HCT116 (cell line): Measurements from ENCODE around the gene CD68. TPM values are rescaled to one million over a fixed set of nuclear protein-coding genes. Genes with fewer than 3 reads are reported as not detected.

Source experiments
- ELF1 ChIP-seq: IDR thresholded peaks from 2 replicates; pipeline ENCODE4 v1.6.1; 2012; ENCODE audit warnings: low read depth, borderline replicate concordance
- EZH2 ChIP-seq: fragments of 200-600 bp; sonication (generic); IDR thresholded peaks from 2 replicates; pipeline ENCODE4 v1.6.1; 2017; ENCODE audit warnings: antibody characterized with exemption, mixed run types
- EZH2phosphoT487 ChIP-seq: fragments of 200-600 bp; IDR thresholded peaks from 2 replicates; pipeline ENCODE4 v1.6.1; 2018; ENCODE audit warnings: antibody characterized with exemption, borderline replicate concordance
- JUND ChIP-seq: IDR thresholded peaks from 2 replicates; pipeline ENCODE4 v1.6.1; 2012
- POLR2A ChIP-seq: IDR thresholded peaks from 2 replicates; pipeline ENCODE4 v1.7.0; 2011; ENCODE audit warnings: borderline replicate concordance; ENCODE audit not compliant: insufficient read depth, insufficient read length; ENCODE audit errors: extremely low read depth
- SRF ChIP-seq: IDR thresholded peaks from 2 replicates; pipeline ENCODE4 v1.6.1; 2012; ENCODE audit warnings: low read depth
- YY1 ChIP-seq: IDR thresholded peaks from 2 replicates; pipeline ENCODE4 v1.6.1; 2011; ENCODE audit warnings: low read length, low read depth, moderate library complexity, mild to moderate bottlenecking; ENCODE audit not compliant: insufficient replicate concordance; ENCODE audit errors: extremely low read depth
- total RNA-seq: library from RNA; stranded (reverse); gene quantifications from one replicate; pipeline ENCODE4 v1.2.1, GENCODE V29; 2021; ENCODE audit not compliant: unreplicated experiment
- TF ChIP-seq, protein P1 (sequence below): IDR thresholded peaks from 2 replicates; pipeline ENCODE4 v1.6.1; 2012; ENCODE audit warnings: low read depth
- TF ChIP-seq, protein P2 (sequence below): IDR thresholded peaks from 2 replicates; pipeline ENCODE4 v1.6.1; 2011; ENCODE audit warnings: mild to moderate bottlenecking, low read length, moderate library complexity; ENCODE audit not compliant: insufficient replicate concordance; ENCODE audit errors: extremely low read depth

CD68 gene
- total RNA-seq, 1 experiment from 2014 or later, result 7.0 TPM

DNA sequence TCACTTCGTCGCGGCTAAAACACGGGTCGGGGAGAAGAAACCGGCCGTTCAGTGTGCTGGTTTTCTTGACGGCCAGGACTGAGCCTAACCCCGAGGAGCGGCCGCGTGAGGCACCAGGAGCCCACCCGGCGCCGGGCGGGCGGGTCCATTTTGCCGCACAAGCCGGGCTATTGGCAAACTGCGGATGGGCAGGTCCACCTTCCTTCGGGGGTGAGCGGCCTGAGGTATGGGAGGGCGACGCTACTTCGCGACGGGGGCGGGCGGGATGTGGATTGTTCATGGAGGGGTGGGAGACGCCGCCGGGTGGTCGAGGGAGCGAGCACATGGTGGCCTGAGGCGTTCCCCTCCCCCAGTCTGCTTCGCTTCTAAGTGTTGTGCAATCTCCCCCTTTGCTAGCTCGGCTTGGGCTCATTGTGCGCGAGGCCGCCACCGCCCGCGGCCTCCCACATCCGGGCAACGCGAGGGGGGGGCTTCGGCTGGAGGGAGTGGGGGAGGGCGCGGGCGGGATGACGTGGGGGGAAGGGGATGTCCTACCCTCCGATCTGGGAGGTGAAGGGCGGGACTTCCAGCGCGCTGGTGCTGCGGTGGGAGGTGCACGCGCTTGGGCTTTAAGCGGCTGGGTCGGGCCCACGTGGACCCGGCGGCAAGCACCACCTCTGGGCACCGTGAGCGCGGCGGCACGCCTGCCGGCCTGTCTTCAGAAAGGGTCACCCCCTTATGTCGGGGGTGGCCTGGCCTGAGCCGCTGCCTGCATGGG, 5.9 kb upstream of the CD68 start (continued):
- TF ChIP-seq, protein P1, sequence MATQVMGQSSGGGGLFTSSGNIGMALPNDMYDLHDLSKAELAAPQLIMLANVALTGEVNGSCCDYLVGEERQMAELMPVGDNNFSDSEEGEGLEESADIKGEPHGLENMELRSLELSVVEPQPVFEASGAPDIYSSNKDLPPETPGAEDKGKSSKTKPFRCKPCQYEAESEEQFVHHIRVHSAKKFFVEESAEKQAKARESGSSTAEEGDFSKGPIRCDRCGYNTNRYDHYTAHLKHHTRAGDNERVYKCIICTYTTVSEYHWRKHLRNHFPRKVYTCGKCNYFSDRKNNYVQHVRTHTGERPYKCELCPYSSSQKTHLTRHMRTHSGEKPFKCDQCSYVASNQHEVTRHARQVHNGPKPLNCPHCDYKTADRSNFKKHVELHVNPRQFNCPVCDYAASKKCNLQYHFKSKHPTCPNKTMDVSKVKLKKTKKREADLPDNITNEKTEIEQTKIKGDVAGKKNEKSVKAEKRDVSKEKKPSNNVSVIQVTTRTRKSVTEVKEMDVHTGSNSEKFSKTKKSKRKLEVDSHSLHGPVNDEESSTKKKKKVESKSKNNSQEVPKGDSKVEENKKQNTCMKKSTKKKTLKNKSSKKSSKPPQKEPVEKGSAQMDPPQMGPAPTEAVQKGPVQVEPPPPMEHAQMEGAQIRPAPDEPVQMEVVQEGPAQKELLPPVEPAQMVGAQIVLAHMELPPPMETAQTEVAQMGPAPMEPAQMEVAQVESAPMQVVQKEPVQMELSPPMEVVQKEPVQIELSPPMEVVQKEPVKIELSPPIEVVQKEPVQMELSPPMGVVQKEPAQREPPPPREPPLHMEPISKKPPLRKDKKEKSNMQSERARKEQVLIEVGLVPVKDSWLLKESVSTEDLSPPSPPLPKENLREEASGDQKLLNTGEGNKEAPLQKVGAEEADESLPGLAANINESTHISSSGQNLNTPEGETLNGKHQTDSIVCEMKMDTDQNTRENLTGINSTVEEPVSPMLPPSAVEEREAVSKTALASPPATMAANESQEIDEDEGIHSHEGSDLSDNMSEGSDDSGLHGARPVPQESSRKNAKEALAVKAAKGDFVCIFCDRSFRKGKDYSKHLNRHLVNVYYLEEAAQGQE, result no peak
- TF ChIP-seq YY1 (no peak), EZH2phosphoT487 (no peak), JUND (no peak), POLR2A (no peak), EZH2 (no peak), SRF (no peak), ELF1 (no peak)
- TF ChIP-seq, protein P2, sequence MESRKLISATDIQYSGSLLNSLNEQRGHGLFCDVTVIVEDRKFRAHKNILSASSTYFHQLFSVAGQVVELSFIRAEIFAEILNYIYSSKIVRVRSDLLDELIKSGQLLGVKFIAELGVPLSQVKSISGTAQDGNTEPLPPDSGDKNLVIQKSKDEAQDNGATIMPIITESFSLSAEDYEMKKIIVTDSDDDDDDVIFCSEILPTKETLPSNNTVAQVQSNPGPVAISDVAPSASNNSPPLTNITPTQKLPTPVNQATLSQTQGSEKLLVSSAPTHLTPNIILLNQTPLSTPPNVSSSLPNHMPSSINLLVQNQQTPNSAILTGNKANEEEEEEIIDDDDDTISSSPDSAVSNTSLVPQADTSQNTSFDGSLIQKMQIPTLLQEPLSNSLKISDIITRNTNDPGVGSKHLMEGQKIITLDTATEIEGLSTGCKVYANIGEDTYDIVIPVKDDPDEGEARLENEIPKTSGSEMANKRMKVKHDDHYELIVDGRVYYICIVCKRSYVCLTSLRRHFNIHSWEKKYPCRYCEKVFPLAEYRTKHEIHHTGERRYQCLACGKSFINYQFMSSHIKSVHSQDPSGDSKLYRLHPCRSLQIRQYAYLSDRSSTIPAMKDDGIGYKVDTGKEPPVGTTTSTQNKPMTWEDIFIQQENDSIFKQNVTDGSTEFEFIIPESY, result no peak
- TF ChIP-seq, all 23 proteins: peak for 4
